DND-41 (cell line): ENCODE data around the gene TMX1.

Experiments
- ATAC-seq: fragments of 200-7000 bp; cut with Tn5 transposase; 3 replicates; pipeline ENCODE4 v1.9.1; 2021; ENCODE audit warnings: low read depth; ENCODE audit not compliant: insufficient read depth
- DNase-seq: peaks from one replicate; pipeline ENCODE4 v3.0.0-alpha.2; 2020
- H2AFZ ChIP-seq: 2 replicates; pipeline ENCODE4 v1.6.0; 2012; ENCODE audit warnings: low read depth, low read length
- H3K27ac ChIP-seq: 2 replicates; pipeline ENCODE4 v1.5.1; 2012; ENCODE audit warnings: low read length, inconsistent platforms
- H3K27me3 ChIP-seq: fragments of 200-600 bp; sonication (generic); 2 replicates; pipeline ENCODE4 v1.6.0; 2012; ENCODE audit warnings: low read length, mild to moderate bottlenecking, inconsistent platforms; ENCODE audit not compliant: insufficient read depth, poor library complexity
- H3K36me3 ChIP-seq: 2 replicates; pipeline ENCODE4 v1.5.1; 2012; ENCODE audit warnings: low read length, inconsistent platforms; ENCODE audit not compliant: insufficient read depth
- H3K4me1 ChIP-seq: 2 replicates; pipeline ENCODE4 v1.5.1; 2012; ENCODE audit warnings: mild to moderate bottlenecking, low read length; ENCODE audit not compliant: insufficient read depth
- H3K4me2 ChIP-seq: 2 replicates; pipeline ENCODE4 v1.6.0; 2012; ENCODE audit warnings: mild to moderate bottlenecking, moderate library complexity, low read length, inconsistent platforms; ENCODE audit not compliant: insufficient read depth
- H3K4me3 ChIP-seq, 2 experiments: fragments of 200-600 bp in 1 of 2; shearing (Covaris generic) in 1 of 2; 2 replicates each; pipeline ENCODE4 v1.5.1; 2012 to 2016; ENCODE audit warnings: inconsistent platforms in 2 of 2, low read length in 2 of 2, mild to moderate bottlenecking in 2 of 2, low read depth in 1 of 2, moderate library complexity in 1 of 2
- H3K79me2 ChIP-seq: 2 replicates; pipeline ENCODE4 v1.6.0; 2012; ENCODE audit warnings: low read length, inconsistent platforms; ENCODE audit not compliant: insufficient read depth
- H3K9ac ChIP-seq: 2 replicates; pipeline ENCODE4 v1.6.0; 2012; ENCODE audit warnings: low read depth, mild to moderate bottlenecking, inconsistent platforms, low read length, moderate library complexity
- H3K9me3 ChIP-seq: 2 replicates; pipeline ENCODE4 v1.5.1; 2012; ENCODE audit warnings: low read length, moderate library complexity, mild to moderate bottlenecking, inconsistent platforms; ENCODE audit not compliant: insufficient read depth, severe bottlenecking
- H4K20me1 ChIP-seq: 2 replicates; pipeline ENCODE4 v1.6.0; 2012; ENCODE audit warnings: low read length; ENCODE audit not compliant: insufficient read depth
- EZH2 ChIP-seq: IDR thresholded peaks from 3 replicates; pipeline ENCODE4 v1.6.1; 2012; ENCODE audit warnings: borderline replicate concordance, low read depth, mild to moderate bottlenecking, moderate library complexity, low read length, inconsistent platforms; ENCODE audit not compliant: severe bottlenecking
- TF ChIP-seq, protein P1 (sequence below): IDR thresholded peaks from 2 replicates; pipeline ENCODE4 v1.5.1; 2012; ENCODE audit warnings: borderline replicate concordance, low read length, moderate library complexity, mild to moderate bottlenecking; ENCODE audit not compliant: poor library complexity, severe bottlenecking; ENCODE audit errors: extremely low read depth

TMX1 gene

DNA sequence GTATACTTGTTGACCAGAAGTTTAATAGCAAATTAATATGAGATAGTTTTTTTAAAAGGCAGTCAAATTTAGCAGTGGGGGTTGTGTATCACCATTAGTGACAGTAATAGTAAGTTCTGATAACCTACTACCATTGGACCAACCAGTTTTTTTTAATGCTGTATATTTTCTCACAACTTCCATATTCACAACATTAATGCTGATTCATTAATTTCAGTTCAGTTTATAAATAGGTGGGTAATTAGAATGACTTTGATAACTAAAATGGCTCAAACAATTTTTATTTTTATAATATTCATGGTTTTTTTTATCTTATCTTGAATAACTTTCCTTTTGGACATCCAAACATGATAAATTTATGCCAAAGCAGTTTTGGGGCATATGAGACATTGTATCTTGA lies 13.8 kb downstream of the TMX1 start:
- Histone ChIP-seq H3K4me1 (no peaks in the 10 kb centered on the region), H3K9me3 (no peaks in the 10 kb centered on the region), H3K4me2 (no peak overlapping the region), H3K9ac (no peak overlapping the region), H4K20me1 (no peaks in the 10 kb centered on the region), H2AFZ (no peak overlapping the region), H3K79me2 (no peaks in the 10 kb centered on the region), H3K27ac (no peak overlapping the region), H3K4me3 (no peak overlapping the region), H3K36me3 (peaks cover 95% of the 10 kb centered on the region), H3K27me3 (no peaks in the 10 kb centered on the region)
- no peak for TF ChIP-seq EZH2
- TF ChIP-seq, protein P1, sequence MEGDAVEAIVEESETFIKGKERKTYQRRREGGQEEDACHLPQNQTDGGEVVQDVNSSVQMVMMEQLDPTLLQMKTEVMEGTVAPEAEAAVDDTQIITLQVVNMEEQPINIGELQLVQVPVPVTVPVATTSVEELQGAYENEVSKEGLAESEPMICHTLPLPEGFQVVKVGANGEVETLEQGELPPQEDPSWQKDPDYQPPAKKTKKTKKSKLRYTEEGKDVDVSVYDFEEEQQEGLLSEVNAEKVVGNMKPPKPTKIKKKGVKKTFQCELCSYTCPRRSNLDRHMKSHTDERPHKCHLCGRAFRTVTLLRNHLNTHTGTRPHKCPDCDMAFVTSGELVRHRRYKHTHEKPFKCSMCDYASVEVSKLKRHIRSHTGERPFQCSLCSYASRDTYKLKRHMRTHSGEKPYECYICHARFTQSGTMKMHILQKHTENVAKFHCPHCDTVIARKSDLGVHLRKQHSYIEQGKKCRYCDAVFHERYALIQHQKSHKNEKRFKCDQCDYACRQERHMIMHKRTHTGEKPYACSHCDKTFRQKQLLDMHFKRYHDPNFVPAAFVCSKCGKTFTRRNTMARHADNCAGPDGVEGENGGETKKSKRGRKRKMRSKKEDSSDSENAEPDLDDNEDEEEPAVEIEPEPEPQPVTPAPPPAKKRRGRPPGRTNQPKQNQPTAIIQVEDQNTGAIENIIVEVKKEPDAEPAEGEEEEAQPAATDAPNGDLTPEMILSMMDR: no peak
- ATAC-seq (no peak), DNase-seq (no peak)

DNA sequence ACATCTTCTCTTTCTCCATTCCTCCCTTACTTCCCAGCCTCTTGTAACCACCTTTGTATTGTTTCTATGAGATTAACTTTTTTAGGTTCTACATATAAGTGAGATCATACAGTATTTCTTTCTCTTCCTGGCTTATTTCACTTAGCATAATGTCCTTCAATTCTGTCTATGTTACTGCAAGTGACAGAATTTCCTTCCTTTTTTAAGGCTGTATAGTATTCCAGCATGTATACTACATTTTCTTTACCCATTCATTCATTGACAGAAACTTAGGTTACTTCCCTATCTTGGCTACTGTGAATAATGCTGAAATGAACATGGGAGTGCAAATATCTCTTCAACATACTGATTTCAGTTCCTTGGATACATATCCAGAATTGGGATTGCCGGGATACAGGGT lies 18.2 kb downstream of the TMX1 start:
- Histone ChIP-seq H3K4me3 (no peak overlapping the region), H3K9me3 (no peaks in the 10 kb centered on the region), H3K36me3 (peaks cover 60% of the 10 kb centered on the region), H3K79me2 (no peaks in the 10 kb centered on the region), H3K4me1 (no peaks in the 10 kb centered on the region), H4K20me1 (no peaks in the 10 kb centered on the region), H3K4me2 (no peak overlapping the region), H3K27ac (no peak overlapping the region), H3K9ac (no peak overlapping the region), H2AFZ (no peak overlapping the region), H3K27me3 (no peaks in the 10 kb centered on the region)
- TF ChIP-seq, protein P1: no peak
- TF ChIP-seq EZH2: no peak
- DNase-seq: no peak
- ATAC-seq: no peak

DNA sequence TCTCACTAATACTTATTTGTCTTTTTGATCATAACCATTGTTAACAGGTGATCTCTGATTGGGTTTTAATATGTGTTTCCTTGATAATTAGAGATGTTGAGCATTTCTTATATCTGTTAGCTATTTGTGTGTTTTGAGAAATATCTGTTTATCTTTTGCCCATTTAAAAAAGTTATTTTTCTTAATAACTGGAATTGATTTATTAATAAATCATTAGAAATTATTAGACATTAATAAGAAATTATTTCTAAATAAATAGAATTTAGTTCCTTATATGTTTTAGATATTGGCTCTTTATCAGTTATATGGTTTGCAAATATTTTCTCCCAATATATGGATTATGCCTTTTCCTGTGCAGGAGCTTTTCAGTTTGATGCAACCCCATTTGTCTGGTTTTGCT lies 18.7 kb downstream of the TMX1 start:
- no peaks in the 10 kb centered on the region for H3K4me1 ChIP-seq
- no peak overlapping the region for H3K4me3 ChIP-seq
- no peaks in the 10 kb centered on the region for H3K9me3 ChIP-seq
- H3K9ac ChIP-seq: no peak overlapping the region
- TF ChIP-seq, protein P1: no peak
- TF ChIP-seq EZH2: no peak
- H3K27me3 ChIP-seq: no peaks in the 10 kb centered on the region
- ATAC-seq: no peak
- peaks cover 55% of the 10 kb centered on the region for H3K36me3 ChIP-seq
- H4K20me1 ChIP-seq: no peaks in the 10 kb centered on the region
- H3K27ac ChIP-seq: no peak overlapping the region
- no peak overlapping the region for H2AFZ ChIP-seq
- H3K79me2 ChIP-seq: no peaks in the 10 kb centered on the region
- no peak overlapping the region for H3K4me2 ChIP-seq
- no peak for DNase-seq

DNA sequence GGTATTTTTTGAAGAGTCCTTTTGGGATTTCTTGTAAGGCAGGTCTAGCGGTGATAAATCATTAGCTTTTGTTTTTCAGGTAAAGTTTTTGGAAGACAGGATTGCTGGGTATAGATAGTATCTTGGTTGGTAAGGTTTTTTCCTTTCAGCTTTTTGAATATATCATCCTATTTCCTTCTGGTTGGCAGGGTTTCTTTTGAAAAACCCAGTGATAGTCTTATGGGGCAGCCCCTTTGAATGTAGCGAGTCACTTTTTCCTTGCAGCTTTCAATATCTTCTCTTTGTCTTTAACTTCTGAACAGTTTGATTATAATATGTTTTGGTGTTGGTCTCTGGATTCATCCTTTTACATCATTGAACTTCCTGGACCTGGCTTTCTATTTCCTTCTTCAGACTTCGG lies 20.2 kb downstream of the TMX1 start:
- Histone ChIP-seq H3K27ac (no peak overlapping the region), H3K9me3 (no peaks in the 10 kb centered on the region), H3K79me2 (no peaks in the 10 kb centered on the region), H3K4me2 (no peak overlapping the region), H4K20me1 (no peaks in the 10 kb centered on the region), H3K27me3 (no peaks in the 10 kb centered on the region), H3K9ac (no peak overlapping the region), H3K4me1 (no peaks in the 10 kb centered on the region), H2AFZ (no peak overlapping the region), H3K36me3 (peaks cover 50% of the 10 kb centered on the region), H3K4me3 (no peak overlapping the region)
- ATAC-seq (no peak), DNase-seq (no peak)
- no peak for TF ChIP-seq EZH2
- TF ChIP-seq, protein P1: no peak
